Measurements from ENCODE around the gene LAMA1.

GRCh38 chr18:7105943-7106342 is 11.7 kb downstream of the LAMA1 start:
- TF ChIP-seq CTCF (IDR thresholded peaks at IDR 0.05; ENCODE audit: poor library complexity, severe bottlenecking) = no peak
- no peak for TF ChIP-seq SMC3 (conservative IDR thresholded peaks at IDR 0.05; ENCODE audit: poor library complexity)
- no peak for TF ChIP-seq EZH2 (IDR thresholded peaks at IDR 0.05; ENCODE audit: borderline replicate concordance, insufficient read depth, low read length, poor library complexity, severe bottlenecking)
- no peak for TF ChIP-seq EP300 (conservative IDR thresholded peaks at IDR 0.05; ENCODE audit: poor library complexity, severe bottlenecking)
- TF ChIP-seq RAD21 (conservative IDR thresholded peaks at IDR 0.05) = no peak
- no peak for TF ChIP-seq REST (IDR thresholded peaks at IDR 0.05; ENCODE audit: borderline replicate concordance)
- no peak for TF ChIP-seq POLR2AphosphoS5 (IDR thresholded peaks at IDR 0.05)

All from neural cell (in vitro differentiated cells).